ENCODE results near the gene TMC4.
A peak's percentile ranks its signal among the peaks of the same experiment; 100 is the strongest.
"Not testable (repeated sequence)": the region's sequence is repeated elsewhere in the genome, so short reads cannot be mapped to it uniquely, and the experiment has no call there.

The TMC4 gene

GRCh38 chr19:54204767-54205468, 32.0 kb upstream of the TMC4 start:
- DNase-seq (ENCODE audit: low read depth), result no peak

GRCh38 chr19:54203151-54203611, 30.2 kb upstream of the TMC4 start:
- no peak for DNase-seq (ENCODE audit: low read depth)

- DNase-seq (ENCODE audit: low read depth), result no peak
These were observed 29.0 kb upstream of the TMC4 start for GRCh38 chr19:54201980-54202379.

GRCh38 chr19:54201172-54201701, 28.3 kb upstream of the TMC4 start:
- DNase-seq (ENCODE audit: low read depth), result no peak

- DNase-seq (ENCODE audit: low read depth), result no peak
These were observed 26.4 kb upstream of the TMC4 start for GRCh38 chr19:54199401-54199800.

GRCh38 chr19:54197121-54197520, 24.2 kb upstream of the TMC4 start:
- no peak for DNase-seq (ENCODE audit: low read depth)

- DNase-seq (ENCODE audit: low read depth), result no peak
These were observed 23.6 kb upstream of the TMC4 start for GRCh38 chr19:54196536-54196935.

- DNase-seq (ENCODE audit: low read depth), result not testable (repeated sequence)
These were observed 21.5 kb upstream of the TMC4 start for GRCh38 chr19:54194463-54194862.

GRCh38 chr19:54193011-54193410, 20.1 kb upstream of the TMC4 start:
- DNase-seq (ENCODE audit: low read depth), result no peak

- DNase-seq (ENCODE audit: low read depth), result no peak
These were observed 19.0 kb upstream of the TMC4 start for GRCh38 chr19:54191811-54192453.

GRCh38 chr19:54191011-54191810, 18.3 kb upstream of the TMC4 start, which contains the start of gene TSEN34:
Gene TSEN34 (plus strand): TSS chr19:54191308. CDS start chr19:54191365, 57 bp downstream.
- peak; percentile 88 for DNase-seq (ENCODE audit: low read depth)

GRCh38 chr19:54190503-54191010, 17.6 kb upstream of the TMC4 start:
- peak; percentile 100 for DNase-seq (ENCODE audit: low read depth)

- peak; percentile 100 for DNase-seq (ENCODE audit: low read depth)
These were observed 17.0 kb upstream of the TMC4 start for GRCh38 chr19:54189735-54190502.

- DNase-seq (ENCODE audit: low read depth), result no peak
These were observed 16.3 kb upstream of the TMC4 start, which contains the start of gene MBOAT7 for GRCh38 chr19:54189145-54189734. Gene MBOAT7 (minus strand): TSS chr19:54189580. CDS start chr19:54188508, 1,072 bp downstream.

- peak; percentile 44 for DNase-seq (ENCODE audit: low read depth)
These were observed 15.4 kb upstream of the TMC4 start for GRCh38 chr19:54188215-54188871.

- DNase-seq (ENCODE audit: low read depth), result no peak
These were observed 14.0 kb upstream of the TMC4 start for GRCh38 chr19:54186934-54187381.

- DNase-seq (ENCODE audit: low read depth), result no peak
These were observed 13.4 kb upstream of the TMC4 start for GRCh38 chr19:54186351-54186750.

- no peak for DNase-seq (ENCODE audit: low read depth)
These were observed 10.5 kb upstream of the TMC4 start for GRCh38 chr19:54183431-54183830.

GRCh38 chr19:54181894-54182293, 8.9 kb upstream of the TMC4 start:
- DNase-seq (ENCODE audit: low read depth), result not testable (repeated sequence)

- no peak for DNase-seq (ENCODE audit: low read depth)
These were observed 7.7 kb upstream of the TMC4 start for GRCh38 chr19:54180691-54181091.

All from activated T-cell treated with anti-CD3 and anti-CD28 coated beads for 48 hours (primary cell).